ENCODE measurements around the gene BEGAIN.

Gene BEGAIN

GRCh38 chr14:100587086-100587762, at the start of gene BEGAIN:
TSS of gene BEGAIN (minus strand) at chr14:100587417. CDS start at chr14:100587290, 127 bp downstream.
- peak; percentile 75 for DNase-seq

- no peak for DNase-seq
Measured at GRCh38 chr14:100636559-100636958, 49.3 kb upstream of the BEGAIN start.

- DNase-seq, result peak; percentile 57
Measured at GRCh38 chr14:100634026-100634425, 46.8 kb upstream of the BEGAIN start.

- no peak for DNase-seq
Measured at GRCh38 chr14:100633406-100633805, 46.2 kb upstream of the BEGAIN start.

- no peak for DNase-seq
Measured at GRCh38 chr14:100629696-100630095, 42.5 kb upstream of the BEGAIN start.

- no peak for DNase-seq
Measured at GRCh38 chr14:100629098-100629497, 41.9 kb upstream of the BEGAIN start.

- no peak for DNase-seq
Measured at GRCh38 chr14:100628225-100628624, 41.0 kb upstream of the BEGAIN start.

GRCh38 chr14:100626614-100627013, 39.4 kb upstream of the BEGAIN start:
- no peak for DNase-seq

- DNase-seq, result no peak
Measured at GRCh38 chr14:100623961-100624360, 36.7 kb upstream of the BEGAIN start.

GRCh38 chr14:100623557-100623956, 36.3 kb upstream of the BEGAIN start:
- no peak for DNase-seq

- no peak for DNase-seq
Measured at GRCh38 chr14:100622708-100623485, 35.7 kb upstream of the BEGAIN start.

- no peak for DNase-seq
Measured at GRCh38 chr14:100622224-100622623, 35.0 kb upstream of the BEGAIN start.

GRCh38 chr14:100621806-100622205, 34.6 kb upstream of the BEGAIN start:
- DNase-seq, result no peak

GRCh38 chr14:100620255-100621100, 33.3 kb upstream of the BEGAIN start:
- DNase-seq, result peak; percentile 58

- no peak for DNase-seq
Measured at GRCh38 chr14:100619396-100620254, 32.4 kb upstream of the BEGAIN start.

GRCh38 chr14:100618763-100619320, 31.6 kb upstream of the BEGAIN start:
- DNase-seq, result no peak

GRCh38 chr14:100618318-100618693, 31.1 kb upstream of the BEGAIN start:
- DNase-seq, result no peak

GRCh38 chr14:100617410-100618317, 30.4 kb upstream of the BEGAIN start:
- DNase-seq, result no peak

GRCh38 chr14:100616854-100617409, 29.7 kb upstream of the BEGAIN start:
- DNase-seq, result no peak
